Common myeloid progenitor, CD34-positive (primary cell): ENCODE data around the gene BCL2L12.
"Not testable (repeated sequence)": the region's sequence is repeated elsewhere in the genome, so short reads cannot be mapped to it uniquely, and the experiment has no call there.

Experiments used
- CTCF ChIA-PET: fragments of 350-600 bp; sonication (Branson Sonifier 250); formaldehyde crosslinking; loops from one replicate; lab custom pipeline; 2021; ENCODE audit warnings: antibody characterized with exemption; lab: Charles Lee
- POLR2A ChIA-PET: fragments of 350-600 bp; sonication (Branson Sonifier 250); formaldehyde crosslinking; loops from one replicate; lab custom pipeline; 2021; ENCODE audit warnings: antibody characterized with exemption; lab: Charles Lee
- DNase-seq, 3 donors: peaks; one replicate each; pipeline versions ENCODE4 v3.0.0 to v3.0.0-alpha.2; 2013
- H3K27ac ChIP-seq, 2 experiments: 1 replicate in 1 of 2; 2 replicates in 1 of 2; pipeline ENCODE4 v1.7.0; 2013; ENCODE audit warnings: inconsistent platforms in 2 of 2, low read length in 2 of 2, mild to moderate bottlenecking in 2 of 2, low read depth in 1 of 2, moderate library complexity in 1 of 2; ENCODE audit not compliant: severe bottlenecking in 2 of 2, insufficient read depth in 1 of 2, poor library complexity in 1 of 2
- H3K27me3 ChIP-seq, 5 experiments: replicated peaks in 2 of 5; 1 replicate in 3 of 5; 2 replicates in 2 of 5; pipeline versions ENCODE4 v1.6.1 to v1.7.0; 2013; ENCODE audit warnings: low read length in 4 of 5, mild to moderate bottlenecking in 2 of 5, moderate library complexity in 2 of 5, inconsistent platforms in 1 of 5; ENCODE audit not compliant: insufficient read depth in 5 of 5, control insufficient read depth in 4 of 5
- H3K36me3 ChIP-seq, 4 experiments: 1 replicate in 2 of 4; 2 replicates in 2 of 4; pipeline versions ENCODE4 v1.6.1 to v1.7.0; 2013; ENCODE audit warnings: low read length in 3 of 4, control low read depth in 1 of 4, mild to moderate bottlenecking in 1 of 4; ENCODE audit not compliant: control insufficient read depth in 4 of 4, insufficient read depth in 4 of 4
- H3K4me1 ChIP-seq, 4 experiments: 1 replicate in 3 of 4; 2 replicates in 1 of 4; pipeline versions ENCODE4 v1.6.1 to v1.7.1; 2013; ENCODE audit warnings: low read length in 3 of 4, mild to moderate bottlenecking in 3 of 4, control low read depth in 1 of 4, inconsistent platforms in 1 of 4, moderate library complexity in 1 of 4; ENCODE audit not compliant: control insufficient read depth in 4 of 4, insufficient read depth in 4 of 4; ENCODE audit errors: control extremely low read depth in 1 of 4
- H3K4me3 ChIP-seq, 7 experiments: 1 replicate in 4 of 7; 2 replicates in 3 of 7; pipeline versions ENCODE4 v1.5.1 to v1.7.0; 2013; ENCODE audit warnings: mild to moderate bottlenecking in 7 of 7, low read length in 6 of 7, moderate library complexity in 6 of 7, inconsistent platforms in 2 of 7, low read depth in 2 of 7, control low read depth in 1 of 7; ENCODE audit not compliant: insufficient read depth in 4 of 7, control insufficient read depth in 1 of 7; ENCODE audit errors: extremely low read depth in 1 of 7
- H3K9me3 ChIP-seq, 5 experiments: 1 replicate in 4 of 5; 2 replicates in 1 of 5; pipeline versions ENCODE4 v1.6.1 to v1.7.1; 2013; ENCODE audit warnings: low read length in 4 of 5, mild to moderate bottlenecking in 2 of 5, inconsistent platforms in 1 of 5, low read depth in 1 of 5, moderate library complexity in 1 of 5; ENCODE audit not compliant: control insufficient read depth in 4 of 5, insufficient read depth in 2 of 5; ENCODE audit errors: control extremely low read depth in 1 of 5
- WGBS: methylation state at CpG from one replicate; pipeline ENCODE4 v1.1.5; 2013; ENCODE audit not compliant: insufficient coverage; 5-methylcytosine and 5-hydroxymethylcytosine counted together

BCL2L12 gene

DNA sequence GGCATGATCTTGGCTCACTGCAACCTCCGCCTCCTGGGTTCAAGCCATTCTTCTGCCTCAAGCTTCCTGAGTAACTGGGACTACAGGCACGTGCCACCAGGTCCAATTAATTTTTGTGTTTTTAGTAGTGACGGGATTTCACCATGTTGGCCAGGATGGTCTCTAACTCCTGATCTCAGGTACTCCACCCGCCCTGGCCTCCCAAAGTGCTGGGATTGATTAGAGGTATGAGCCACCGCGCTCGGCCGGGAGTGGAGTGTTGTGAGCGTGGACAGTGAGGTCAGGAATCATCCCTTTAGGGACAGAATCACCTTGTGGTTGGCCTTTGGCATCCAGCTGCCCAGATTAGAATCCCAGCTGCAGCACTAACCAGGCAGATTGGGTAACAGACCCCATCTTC, 36.1 kb upstream of the BCL2L12 start:
- Histone ChIP-seq H3K27ac (no peak overlapping the region), H3K27me3 (no peaks in the 10 kb centered on the region), H3K9me3 (no peaks in the 10 kb centered on the region), H3K4me3 (no peak overlapping the region), H3K36me3 (peaks cover 0 to 36% (median 17%) of the 10 kb centered on the region in 4 experiments), H3K4me1 (peaks cover 0 to 4% (median 0%) of the 10 kb centered on the region in 4 experiments)
- DNase-seq, result no peak
- 98% methylated on average over 8 of the region's 9 CpGs for WGBS
- ChIA-PET POLR2A (no interaction called here), CTCF (no interaction called here)

DNA sequence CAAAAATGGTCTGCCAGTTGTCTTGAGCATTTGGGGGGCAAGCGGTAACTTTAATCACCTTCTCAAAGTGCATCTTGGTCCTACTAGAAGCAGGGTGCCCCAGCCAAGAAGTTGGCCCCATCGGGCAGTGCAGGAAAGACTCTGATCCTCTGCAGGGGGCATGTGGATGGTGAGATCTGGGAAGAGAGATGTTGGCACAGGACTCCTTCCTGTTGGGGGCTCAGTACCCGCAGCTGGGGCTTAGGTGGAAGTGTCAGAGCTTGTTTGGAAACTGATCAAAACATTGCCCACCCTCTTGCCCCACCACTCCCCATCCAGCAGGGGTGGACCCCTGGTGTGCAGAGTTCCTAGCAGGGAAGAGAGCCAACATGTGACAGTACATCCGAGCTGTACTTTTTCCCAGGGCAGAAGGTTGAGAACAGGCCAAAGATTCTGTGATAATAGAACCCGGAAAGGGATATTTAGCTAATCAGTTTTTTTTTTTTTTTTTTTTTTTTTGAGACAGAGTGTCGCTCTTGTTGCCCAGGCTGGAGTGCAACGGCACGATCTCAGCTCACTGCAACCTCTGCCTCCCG, 34.6 kb upstream of the BCL2L12 start:
- POLR2A ChIA-PET, result interaction anchor here (0.6 kb wide), 1 partner anchor 134 kb away, joined by 3 read pairs; no protein-coding TSS in a partner anchor
- no peaks in the 10 kb centered on the region for H3K9me3 ChIP-seq
- peaks cover 0 to 4% (median 0%) of the 10 kb centered on the region in 4 experiments for H3K4me1 ChIP-seq
- CTCF ChIA-PET, result interaction anchor here (0.6 to 1.2 kb wide), 2 partner anchors 178 to 298 kb away, joined by 3 read pairs; no protein-coding TSS in a partner anchor
- H3K36me3 ChIP-seq, result peaks cover 0 to 28% (median 11%) of the 10 kb centered on the region in 4 experiments
- no peak overlapping the region for H3K27ac ChIP-seq
- WGBS, result 81% methylated on average over 6 of the region's 9 CpGs
- DNase-seq, result no peak
- no peak overlapping the region for H3K4me3 ChIP-seq
- no peaks in the 10 kb centered on the region for H3K27me3 ChIP-seq

DNA sequence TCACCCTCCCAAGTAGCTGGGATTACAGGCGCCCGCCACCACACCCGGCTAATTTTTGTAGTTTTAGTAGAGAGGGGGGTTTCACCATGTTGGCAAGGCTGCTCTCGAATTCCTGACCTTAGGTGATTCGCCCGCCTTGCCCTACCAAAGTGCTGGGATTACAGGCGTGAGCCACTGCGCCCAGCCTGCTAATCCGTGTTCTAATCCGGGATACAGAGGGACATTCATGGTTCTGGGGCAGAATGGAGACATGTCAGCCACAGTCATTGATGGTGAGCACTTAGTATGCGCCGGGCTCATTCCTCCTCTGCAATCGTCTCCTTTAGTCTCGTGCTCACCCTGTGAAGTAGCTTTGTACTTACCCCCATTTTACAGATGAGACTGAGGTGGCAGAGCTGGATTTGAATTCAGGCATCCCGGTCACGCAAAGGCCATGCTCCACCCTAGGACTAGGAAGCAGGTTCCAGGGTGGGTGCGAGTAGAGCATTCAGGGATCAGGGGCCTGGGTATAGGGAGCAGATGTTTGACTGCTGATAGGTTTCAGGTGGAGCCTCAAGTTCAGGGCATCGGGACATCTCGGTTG, 34.0 kb upstream of the BCL2L12 start:
- Histone ChIP-seq H3K4me3 (no peak overlapping the region), H3K27me3 (no peaks in the 10 kb centered on the region), H3K4me1 (peaks cover 0 to 4% (median 0%) of the 10 kb centered on the region in 4 experiments), H3K36me3 (peaks cover 0 to 23% (median 8%) of the 10 kb centered on the region in 4 experiments), H3K27ac (no peak overlapping the region), H3K9me3 (no peaks in the 10 kb centered on the region)
- CTCF ChIA-PET, result interaction anchor here (0.6 to 1.2 kb wide), 2 partner anchors 178 to 298 kb away, joined by 3 read pairs; no protein-coding TSS in a partner anchor
- no peak for DNase-seq
- 98% methylated on average over 14 of the region's 19 CpGs for WGBS
- POLR2A ChIA-PET, result no interaction called here

GRCh38 chr19:49632576-49632975, 33.2 kb upstream of the BCL2L12 start:
- H3K27me3 ChIP-seq, result no peaks in the 10 kb centered on the region
- no peaks in the 10 kb centered on the region for H3K9me3 ChIP-seq
- peaks cover 0 to 4% (median 0%) of the 10 kb centered on the region in 4 experiments for H3K4me1 ChIP-seq
- no peak for DNase-seq
- ChIA-PET POLR2A (interaction anchor here (0.7 kb wide), 1 partner anchor 10 kb away, joined by 4 read pairs; no protein-coding TSS in a partner anchor), CTCF (no interaction called here)
- peaks cover 0 to 14% (median 5%) of the 10 kb centered on the region in 4 experiments for H3K36me3 ChIP-seq
- H3K4me3 ChIP-seq, result no peak overlapping the region
- H3K27ac ChIP-seq, result no peak overlapping the region
- WGBS, result 100% methylated on average over 1 of the region's 5 CpGs

DNA sequence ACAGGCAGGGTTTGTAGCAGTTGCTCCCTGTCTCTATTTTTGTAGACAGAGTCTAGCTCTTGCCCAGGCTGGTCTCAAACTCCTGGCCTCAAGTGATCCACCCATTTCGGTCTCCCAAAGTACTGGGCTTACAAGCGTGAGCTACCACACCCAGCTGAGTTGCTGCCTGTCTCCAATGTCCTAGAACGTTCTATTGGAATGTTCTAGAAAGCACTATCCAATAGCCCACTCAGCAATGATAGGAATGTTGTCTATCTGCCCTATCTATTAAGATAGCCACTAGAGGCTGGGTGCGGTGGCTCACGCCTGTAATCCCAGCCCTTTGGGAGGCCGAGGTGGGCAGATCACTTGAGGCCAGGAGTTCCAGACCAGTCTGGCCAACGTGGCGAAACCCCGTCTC, 32.5 kb upstream of the BCL2L12 start:
- H3K4me1 ChIP-seq, result peaks cover 0 to 11% (median 6%) of the 10 kb centered on the region in 4 experiments
- 91% methylated on average over 8 of the region's 9 CpGs for WGBS
- H3K27me3 ChIP-seq, H3K36me3 ChIP-seq, DNase-seq, H3K9me3 ChIP-seq, H3K27ac ChIP-seq, CTCF ChIA-PET, H3K4me3 ChIP-seq, POLR2A ChIA-PET: not testable (repeated sequence)

GRCh38 chr19:49635530-49636232, 30.1 kb upstream of the BCL2L12 start:
- H3K36me3 ChIP-seq, result no peaks in the 10 kb centered on the region
- H3K27me3 ChIP-seq, result no peaks in the 10 kb centered on the region
- ChIA-PET CTCF (no interaction called here), POLR2A (no interaction called here)
- peak in 1 of 3 donors; percentile 22 for DNase-seq
- H3K27ac ChIP-seq, result no peak overlapping the region
- no peaks in the 10 kb centered on the region for H3K9me3 ChIP-seq
- peaks cover 0 to 26% (median 21%) of the 10 kb centered on the region in 4 experiments for H3K4me1 ChIP-seq
- 69% methylated on average over 10 of the region's 24 CpGs for WGBS
- H3K4me3 ChIP-seq, result no peak overlapping the region
